ENCODE results near the gene FURIN. TPM values are rescaled to one million over a fixed set of nuclear protein-coding genes. Genes with fewer than 3 reads are reported as not detected.

The FURIN gene
- total RNA-seq, 4 donors from 2014 or later, result 34.4 to 72.5 (median 49.8) TPM

- TF ChIP-seq, protein P1, sequence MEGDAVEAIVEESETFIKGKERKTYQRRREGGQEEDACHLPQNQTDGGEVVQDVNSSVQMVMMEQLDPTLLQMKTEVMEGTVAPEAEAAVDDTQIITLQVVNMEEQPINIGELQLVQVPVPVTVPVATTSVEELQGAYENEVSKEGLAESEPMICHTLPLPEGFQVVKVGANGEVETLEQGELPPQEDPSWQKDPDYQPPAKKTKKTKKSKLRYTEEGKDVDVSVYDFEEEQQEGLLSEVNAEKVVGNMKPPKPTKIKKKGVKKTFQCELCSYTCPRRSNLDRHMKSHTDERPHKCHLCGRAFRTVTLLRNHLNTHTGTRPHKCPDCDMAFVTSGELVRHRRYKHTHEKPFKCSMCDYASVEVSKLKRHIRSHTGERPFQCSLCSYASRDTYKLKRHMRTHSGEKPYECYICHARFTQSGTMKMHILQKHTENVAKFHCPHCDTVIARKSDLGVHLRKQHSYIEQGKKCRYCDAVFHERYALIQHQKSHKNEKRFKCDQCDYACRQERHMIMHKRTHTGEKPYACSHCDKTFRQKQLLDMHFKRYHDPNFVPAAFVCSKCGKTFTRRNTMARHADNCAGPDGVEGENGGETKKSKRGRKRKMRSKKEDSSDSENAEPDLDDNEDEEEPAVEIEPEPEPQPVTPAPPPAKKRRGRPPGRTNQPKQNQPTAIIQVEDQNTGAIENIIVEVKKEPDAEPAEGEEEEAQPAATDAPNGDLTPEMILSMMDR (IDR thresholded peaks at IDR 0.05; ENCODE audit: low read depth), result no peak
These were observed 20.9 kb downstream of the FURIN start for GRCh38 chr15:90889313-90889730.

DNA sequence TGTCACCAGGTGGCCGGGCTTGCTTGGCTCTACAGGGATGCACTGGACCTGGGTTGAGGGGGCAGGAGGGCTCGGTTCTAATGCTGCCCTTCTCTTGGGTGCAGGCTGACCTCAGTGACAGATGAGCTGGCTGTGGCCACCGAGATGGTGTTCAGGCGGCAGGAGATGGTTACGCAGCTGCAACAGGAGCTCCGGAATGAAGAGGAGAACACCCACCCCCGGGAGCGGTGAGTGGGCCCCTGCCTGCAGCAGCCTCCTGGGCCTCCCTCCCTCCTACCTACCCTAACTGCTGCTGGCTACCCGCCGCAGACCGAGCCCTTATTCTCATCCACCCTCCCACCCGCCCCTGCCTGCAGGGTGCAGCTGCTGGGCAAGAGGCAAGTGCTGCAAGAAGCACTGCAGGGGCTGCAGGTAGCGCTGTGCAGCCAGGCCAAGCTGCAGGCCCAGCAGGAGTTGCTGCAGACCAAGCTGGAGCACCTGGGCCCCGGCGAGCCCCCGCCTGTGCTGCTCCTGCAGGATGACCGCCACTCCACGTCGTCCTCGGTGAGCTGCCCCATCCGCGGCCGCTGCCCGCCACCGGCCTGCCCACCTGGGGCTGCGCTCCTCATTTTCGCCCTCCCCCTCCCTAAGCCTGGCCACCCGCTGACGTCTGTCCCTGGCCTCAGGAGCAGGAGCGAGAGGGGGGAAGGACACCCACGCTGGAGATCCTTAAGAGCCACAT lies 21.5 kb downstream of the FURIN start:
- TF ChIP-seq, protein P1 (IDR thresholded peaks at IDR 0.05; ENCODE audit: low read depth), result no peak

DNA sequence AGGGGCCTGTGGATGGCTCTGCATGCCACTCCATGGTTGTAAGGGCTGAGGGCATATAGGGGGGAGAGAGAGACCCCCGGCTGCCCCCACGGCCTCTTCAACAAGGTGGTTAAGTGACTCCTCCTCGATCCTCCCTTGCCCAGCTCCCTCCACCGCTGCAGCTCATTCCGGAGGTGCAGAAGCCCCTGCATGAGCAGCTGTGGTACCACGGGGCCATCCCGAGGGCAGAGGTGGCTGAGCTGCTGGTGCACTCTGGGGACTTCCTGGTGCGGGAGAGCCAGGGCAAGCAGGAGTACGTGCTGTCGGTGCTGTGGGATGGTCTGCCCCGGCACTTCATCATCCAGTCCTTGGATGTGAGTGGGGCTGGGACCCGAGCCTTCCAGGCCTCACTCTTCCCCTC lies 22.5 kb downstream of the FURIN start:
- TF ChIP-seq, protein P1 (IDR thresholded peaks at IDR 0.05; ENCODE audit: low read depth), result no peak

DNA sequence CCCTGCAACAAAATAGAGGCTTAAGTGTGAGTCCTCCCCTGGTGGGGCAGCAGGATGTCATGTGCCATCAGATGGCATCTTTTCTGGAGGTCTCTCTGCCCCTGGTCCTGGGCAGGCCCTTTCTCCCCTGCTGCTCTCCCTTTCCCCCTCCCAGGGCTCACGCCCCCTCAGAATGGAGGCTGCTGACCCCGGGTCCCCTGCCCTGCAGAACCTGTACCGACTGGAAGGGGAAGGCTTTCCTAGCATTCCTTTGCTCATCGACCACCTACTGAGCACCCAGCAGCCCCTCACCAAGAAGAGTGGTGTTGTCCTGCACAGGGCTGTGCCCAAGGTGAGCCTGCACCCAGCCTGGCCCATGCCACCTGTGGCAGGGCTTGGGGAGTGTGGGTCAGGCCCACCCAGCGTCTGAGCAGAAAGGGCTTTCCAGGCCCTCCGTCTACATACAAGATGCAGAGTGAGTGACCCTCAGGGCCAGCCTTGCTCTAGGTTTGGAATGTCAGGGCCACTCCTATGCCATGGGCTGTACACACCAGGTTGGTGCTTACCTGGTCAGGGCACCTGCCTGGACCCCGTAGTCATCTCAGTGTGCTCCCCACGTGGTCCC lies 23.1 kb downstream of the FURIN start:
- TF ChIP-seq, protein P1 (IDR thresholded peaks at IDR 0.05; ENCODE audit: low read depth), result no peak

DNA sequence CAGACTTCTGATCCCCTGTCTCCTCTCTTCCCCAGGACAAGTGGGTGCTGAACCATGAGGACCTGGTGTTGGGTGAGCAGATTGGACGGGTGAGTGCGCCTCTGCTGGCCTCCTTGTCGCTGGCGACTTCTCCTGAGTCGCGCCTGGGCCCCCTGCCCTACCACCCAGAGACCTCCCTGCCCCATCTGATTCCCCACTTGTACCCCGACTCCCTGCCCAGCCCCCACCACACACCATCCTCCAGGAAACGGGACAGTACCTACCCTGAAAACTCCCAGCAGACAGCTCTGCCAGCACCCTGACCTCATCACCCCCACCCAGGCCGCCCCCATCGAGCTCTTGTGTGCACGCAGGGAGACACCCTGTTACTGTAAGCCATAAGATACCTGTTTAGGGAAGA lies 23.6 kb downstream of the FURIN start:
- TF ChIP-seq, protein P1 (IDR thresholded peaks at IDR 0.05; ENCODE audit: low read depth), result no peak

DNA sequence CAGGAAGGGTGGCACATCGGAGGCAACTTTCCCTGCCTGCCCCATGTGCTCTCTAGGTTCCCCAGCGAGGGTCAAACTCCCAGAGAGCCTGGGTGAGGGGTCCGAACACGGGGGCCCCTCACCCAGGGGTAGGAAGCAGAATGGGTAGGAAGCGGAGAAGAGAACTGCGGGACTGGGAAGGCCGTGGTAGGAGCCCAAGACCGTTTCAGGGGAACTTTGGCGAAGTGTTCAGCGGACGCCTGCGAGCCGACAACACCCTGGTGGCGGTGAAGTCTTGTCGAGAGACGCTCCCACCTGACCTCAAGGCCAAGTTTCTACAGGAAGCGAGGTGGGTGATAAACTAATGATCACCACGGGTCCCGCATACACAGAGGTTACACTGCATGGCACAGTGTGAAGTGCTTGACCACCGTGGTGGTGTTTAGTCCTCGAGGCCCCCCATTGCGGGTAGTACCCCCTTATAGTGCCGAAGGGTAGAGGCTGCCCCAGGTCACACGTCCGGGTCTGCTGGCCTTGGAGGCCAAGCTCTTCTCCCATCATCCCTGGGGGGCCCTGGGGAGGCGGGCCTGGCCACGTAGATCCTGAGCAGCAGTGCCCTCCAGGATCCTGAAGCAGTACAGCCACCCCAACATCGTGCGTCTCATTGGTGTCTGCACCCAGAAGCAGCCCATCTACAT lies 24.2 kb downstream of the FURIN start:
- TF ChIP-seq, protein P1 (IDR thresholded peaks at IDR 0.05; ENCODE audit: low read depth), result no peak
